HepG2 (cell line): Measurements from ENCODE around the gene CGB5. TPM values are rescaled to one million over a fixed set of nuclear protein-coding genes. Genes with fewer than 3 reads are reported as not detected.

Experiments used
- ATAC-seq: fragments of 200-7000 bp; cut with Tn5 transposase; 3 replicates; pipeline ENCODE4 v1.9.1; 2020; ENCODE audit warnings: mild to moderate bottlenecking, moderate library complexity
- BruUV-seq: library from RNA; stranded (reverse); fragments of 400-500 nt; replicated peaks from 2 replicates; lab custom pipeline; 2021; lab: Mats Ljungman, UMichigan
- CTCF ChIA-PET: fragments of 300-600 bp; formaldehyde crosslinking; extraction: SDS; loops from one replicate; lab custom pipeline; 2021; ENCODE audit warnings: low total read pairs, inconsistent platforms, low intra/inter-chr PET ratio; lab: Yijun Ruan, JAX
- POLR2A ChIA-PET: fragments of 350-600 bp; sonication (Branson Sonifier 250); formaldehyde crosslinking; loops from one replicate; lab custom pipeline; 2020; ENCODE audit warnings: antibody characterized with exemption, inconsistent platforms; lab: Yijun Ruan, JAX
- DNase-seq: peaks from one replicate; pipeline ENCODE4 v3.0.0-alpha.2; 2015; ENCODE audit warnings: low spot score
- FAIRE-seq: peaks from 3 replicates; lab custom pipeline; 2011; peaks lifted over from hg19 to GRCh38; lab: Jason Lieb, UNC
- H2AFZ ChIP-seq: one replicate; pipeline ENCODE4 v1.6.1; 2011; ENCODE audit warnings: low read length, inconsistent platforms
- H3K27ac ChIP-seq: fragments of 300-600 bp; 3 replicates; pipeline ENCODE4 v1.8.0; 2011; ENCODE audit warnings: mixed run types, mild to moderate bottlenecking, mixed read lengths, low read length, inconsistent platforms; ENCODE audit not compliant: insufficient read depth; ENCODE audit errors: extremely low read length
- H3K27me3 ChIP-seq, 2 experiments: fragments of 200-600 bp in 1 of 2; 2 replicates in 1 of 2; 3 replicates in 1 of 2; pipeline versions ENCODE4 v1.6.0 to v1.8.0; 2011; ENCODE audit warnings: low read length in 2 of 2, mild to moderate bottlenecking in 2 of 2, moderate library complexity in 2 of 2, inconsistent platforms in 1 of 2; ENCODE audit not compliant: insufficient read depth in 2 of 2, control insufficient read depth in 1 of 2
- H3K36me3 ChIP-seq, 2 experiments: fragments of 200-600 bp in 1 of 2; replicated peaks in 1 of 2; 2 replicates in 1 of 2; 3 replicates in 1 of 2; pipeline versions ENCODE4 v1.5.1 to v1.8.0; 2011; ENCODE audit warnings: low read length in 2 of 2, inconsistent platforms in 1 of 2; ENCODE audit not compliant: insufficient read depth in 2 of 2, control insufficient read depth in 1 of 2
- H3K4me1 ChIP-seq: 2 replicates; pipeline ENCODE4 v1.5.1; 2012; ENCODE audit warnings: low read length, inconsistent platforms; ENCODE audit not compliant: insufficient read depth
- H3K4me2 ChIP-seq: 2 replicates; pipeline ENCODE4 v1.6.0; 2011; ENCODE audit warnings: low read depth, low read length, inconsistent platforms
- H3K4me3 ChIP-seq, 3 experiments: fragments of 200-600 bp in 1 of 3; sonication (generic), shearing (Covaris generic) in 1 of 3; replicated peaks in 1 of 3; 2 replicates each; pipeline ENCODE4 v1.5.1; 2011 to 2016; ENCODE audit warnings: low read length in 3 of 3, inconsistent platforms in 2 of 3, low read depth in 2 of 3, mild to moderate bottlenecking in 2 of 3, control low read depth in 1 of 3, mixed read lengths in 1 of 3; ENCODE audit not compliant: insufficient read depth in 1 of 3
- H3K79me2 ChIP-seq: one replicate; pipeline ENCODE4 v1.6.1; 2011; ENCODE audit warnings: low read length, inconsistent platforms; ENCODE audit not compliant: insufficient read depth
- H3K9ac ChIP-seq: 2 replicates; pipeline ENCODE4 v1.6.0; 2011; ENCODE audit warnings: mild to moderate bottlenecking, low read depth, low read length, inconsistent platforms; ENCODE audit not compliant: insufficient read depth
- H3K9me3 ChIP-seq: 2 replicates; pipeline ENCODE4 v1.5.1; 2012; ENCODE audit warnings: mild to moderate bottlenecking, low read length
- H4K20me1 ChIP-seq: 2 replicates; pipeline ENCODE4 v1.6.0; 2011; ENCODE audit warnings: inconsistent platforms, mild to moderate bottlenecking, low read length, moderate library complexity; ENCODE audit not compliant: insufficient read depth
- BRCA1 ChIP-seq: sonication (generic); formaldehyde crosslinking; IDR thresholded peaks from 2 replicates; pipeline ENCODE4 v1.4.0; 2020; ENCODE audit warnings: missing genetic modification reagents
- DBP ChIP-seq: sonication (generic); formaldehyde crosslinking; IDR thresholded peaks from 2 replicates; pipeline ENCODE4 v1.4.0; 2020; ENCODE audit warnings: missing genetic modification reagents; ENCODE audit errors: not compliant biosample characterization
- DDIT3 ChIP-seq: sonication (generic); formaldehyde crosslinking; IDR thresholded peaks from 2 replicates; pipeline ENCODE4 v1.4.0; 2020; ENCODE audit warnings: mild to moderate bottlenecking, missing genetic modification reagents
- FOXA3 ChIP-seq: IDR thresholded peaks from 2 replicates; pipeline ENCODE4 v1.6.1; 2016; ENCODE audit warnings: missing genetic modification reagents, missing compliant biosample characterization
- HMG20B ChIP-seq: conservative IDR thresholded peaks from 2 replicates; pipeline ENCODE4 v1.6.1; 2016; ENCODE audit warnings: missing genetic modification reagents, missing compliant biosample characterization
- LCORL ChIP-seq, 2 experiments: fragments of 450-650 bp in 1 of 2; sonication (generic) in 1 of 2; formaldehyde crosslinking in 1 of 2; IDR thresholded peaks; 2 replicates each; pipeline versions ENCODE4 v1.5.0 to v1.6.1; 2017 to 2020; ENCODE audit warnings: antibody characterized with exemption in 1 of 2, missing genetic modification reagents in 1 of 2
- MEF2D ChIP-seq: sonication (generic); formaldehyde crosslinking; IDR thresholded peaks from 2 replicates; pipeline ENCODE4 v1.5.1; 2020; ENCODE audit warnings: mild to moderate bottlenecking, missing genetic modification reagents
- MXI1 ChIP-seq: IDR thresholded peaks from 3 replicates; pipeline ENCODE4 v1.6.1; 2012; ENCODE audit warnings: low read depth, low read length, inconsistent platforms, borderline replicate concordance
- NFIC ChIP-seq: IDR thresholded peaks from 2 replicates; pipeline ENCODE4 v1.6.1; 2012; ENCODE audit warnings: mild to moderate bottlenecking, low read length, inconsistent platforms
- NR0B2 ChIP-seq: sonication (generic); formaldehyde crosslinking; IDR thresholded peaks from 2 replicates; pipeline ENCODE4 v1.4.0; 2020; ENCODE audit warnings: mild to moderate bottlenecking, missing genetic modification reagents
- RFX5 ChIP-seq: IDR thresholded peaks from 2 replicates; pipeline ENCODE4 v1.6.1; 2011; ENCODE audit warnings: low read depth, low read length, improper control_type of control experiment
- SNAPC2 ChIP-seq: sonication (generic); formaldehyde crosslinking; IDR thresholded peaks from 2 replicates; pipeline ENCODE4 v1.8.1; 2022; ENCODE audit warnings: mild to moderate bottlenecking, missing genetic modification reagents
- SNAPC4 ChIP-seq: sonication (generic); formaldehyde crosslinking; IDR thresholded peaks from 2 replicates; pipeline ENCODE4 v1.4.0; 2020; ENCODE audit warnings: mild to moderate bottlenecking, missing genetic modification reagents
- SNAPC5 ChIP-seq: sonication (generic); formaldehyde crosslinking; IDR thresholded peaks from 2 replicates; pipeline ENCODE4 v1.8.1; 2023; ENCODE audit warnings: mild to moderate bottlenecking, missing genetic modification reagents, borderline replicate concordance
- ZMAT5 ChIP-seq: sonication (generic); formaldehyde crosslinking; IDR thresholded peaks from 2 replicates; pipeline ENCODE4 v1.5.0; 2020; ENCODE audit warnings: mild to moderate bottlenecking, low read depth, missing genetic modification reagents, borderline replicate concordance
- ZNF230 ChIP-seq: sonication (generic); formaldehyde crosslinking; IDR thresholded peaks from 2 replicates; pipeline ENCODE4 v1.4.0; 2020; ENCODE audit warnings: mild to moderate bottlenecking, missing genetic modification reagents
- ZNF260 ChIP-seq: sonication (generic); formaldehyde crosslinking; IDR thresholded peaks from 2 replicates; pipeline ENCODE4 v1.4.0; 2020; ENCODE audit warnings: missing genetic modification reagents, low read depth, mild to moderate bottlenecking, borderline replicate concordance
- ZNF382 ChIP-seq: sonication (generic); formaldehyde crosslinking; IDR thresholded peaks from 2 replicates; pipeline ENCODE4 v1.5.0; 2020; ENCODE audit warnings: missing genetic modification reagents, mild to moderate bottlenecking, borderline replicate concordance
- WGBS: methylation state at CpG from one replicate; pipeline ENCODE4 v1.1.6; 2017; ENCODE audit warnings: low lambda C conversion rate; 5-methylcytosine and 5-hydroxymethylcytosine counted together
- in situ Hi-C: cut with HindIII; loops from 2 replicates; pipeline ENCODE4 v1.10.0; 2017; ENCODE audit warnings: low pct_unique_long_range_greater_than_20kb; ENCODE audit not compliant: extremely low pct_ligation_motif_present
- intact Hi-C: fragments of 100-400 bp; cut with micrococcal nuclease; formaldehyde crosslinking; loops from one replicate; pipeline ENCODE4 v1.10.0; 2022; ENCODE audit not compliant: unreplicated experiment
- polyA plus RNA-seq, 8 experiments: library from polyadenylated mRNA; depleted of rRNA in 3 of 8; stranded (reverse) in 7 of 8; unstranded in 1 of 8; fragments of >200 nt; fragmentation: Illumina TruSeq in 4 of 8; extraction: Trizol in 4 of 8; gene quantifications; 2 replicates each; pipeline versions ENCODE4 v1.2.1 to v1.2.3, GENCODE V29; 2011 to 2016; ENCODE audit warnings: low read depth in 4 of 8, missing spikeins in 1 of 8, mixed read lengths in 1 of 8; ENCODE audit not compliant: insufficient read depth in 1 of 8
- total RNA-seq, 5 experiments: library from RNA; depleted of rRNA; stranded (reverse); fragments of >200 nt; fragmentation: Illumina TruSeq; extraction: Trizol; gene quantifications; 2 replicates each; pipeline ENCODE4 v1.2.3, GENCODE V29; 2016; ENCODE audit warnings: low read depth in 1 of 5

CGB5 gene
- total and polyA plus RNA-seq, 2 of the 13 experiments (the other 11 are each of a cell fraction or from before 2014, with no cell fraction given) = not detected

GRCh38 chr19:49006905-49007304, 36.7 kb upstream of the CGB5 start (continued):
- TF ChIP-seq LCORL (IDR thresholded peaks at IDR 0.05) (no peak), LCORL (CRISPR knock-in tag; IDR thresholded peaks at IDR 0.05) (no peak), HMG20B (CRISPR knock-in tag) (no peak), RFX5 (no peak), ZNF382 (no peak), NR0B2 (CRISPR knock-in tag) (no peak)

- H3K9me3 ChIP-seq = no peaks in the 10 kb centered on the region
- in situ Hi-C loops (no loop called here), intact Hi-C loops (no loop called here)
- peaks cover 21 to 67% of the 10 kb centered on the region in 2 experiments for H3K36me3 ChIP-seq
- ChIA-PET CTCF (no interaction called here), POLR2A (no interaction called here)
- ATAC-seq (no peak), FAIRE-seq (no peak), DNase-seq (no peak)
- H3K4me3 ChIP-seq = no peak overlapping the region
- H3K4me1 ChIP-seq = no peaks in the 10 kb centered on the region
- H4K20me1 ChIP-seq = no peaks in the 10 kb centered on the region
- H3K9ac ChIP-seq = no peak overlapping the region
- no peak overlapping the region for H2AFZ ChIP-seq
- whole genome bisulfite sequencing = 97% methylated on average over 17 of the region's 18 CpGs
- no peak overlapping the region for H3K4me2 ChIP-seq
- no peaks in the 10 kb centered on the region for H3K79me2 ChIP-seq
- H3K27me3 ChIP-seq = no peaks in the 10 kb centered on the region
- no TSS peak for BruUV-seq
- no peak overlapping the region for H3K27ac ChIP-seq
- TF ChIP-seq DBP (no peak), ZMAT5 (no peak), NFIC (no peak), SNAPC4 (CRISPR knock-in tag) (no peak), SNAPC2 (no peak), ZNF230 (no peak), SNAPC5 (CRISPR knock-in tag) (no peak), BRCA1 (CRISPR knock-in tag) (no peak), DDIT3 (no peak), MEF2D (CRISPR knock-in tag) (no peak), FOXA3 (CRISPR knock-in tag) (no peak), ZNF260 (CRISPR knock-in tag) (no peak), MXI1 (no peak)
These were observed 33.8 kb upstream of the CGB5 start for GRCh38 chr19:49009828-49010227.
